ENCODE data around the gene SLF2. TPM values are rescaled to one million over a fixed set of nuclear protein-coding genes. Genes with fewer than 3 reads are reported as not detected.

The SLF2 gene
- total RNA-seq, 2 donors from 2014 or later: 14.6 to 41.6 TPM

DNA sequence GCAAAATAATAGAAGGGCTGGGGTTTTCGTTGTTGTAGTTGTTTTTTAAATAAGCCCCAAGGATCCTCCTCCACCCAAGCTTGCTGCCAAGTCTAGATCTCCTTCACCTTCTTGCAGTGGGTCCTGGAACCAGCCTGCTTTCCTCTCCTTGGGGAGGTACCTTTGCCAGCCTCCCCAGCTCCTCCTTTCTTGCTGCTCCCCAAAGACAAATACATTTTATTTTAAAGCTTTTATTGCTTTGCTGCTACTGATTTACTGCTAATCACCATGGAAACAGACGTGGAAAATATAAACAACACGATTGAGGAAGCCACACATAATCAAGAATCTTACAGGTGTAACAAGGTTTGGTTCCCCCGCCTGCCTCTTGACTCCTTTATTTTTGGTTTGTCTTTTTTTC, 17.4 kb upstream of the SLF2 start:
- Histone ChIP-seq H3K27me3 (replicated peaks; ENCODE audit: insufficient read depth) (no peaks in the 10 kb centered on the region), H3K36me3 (no peaks in the 10 kb centered on the region), H3K27ac (no peak overlapping the region), H3K4me1 (ENCODE audit: control insufficient read depth in 1 of 2, low read depth in 2 of 2) (no peaks in the 10 kb centered on the region), H3K9me3 (no peaks in the 10 kb centered on the region), H3K4me3 (no peak overlapping the region)
- TF ChIP-seq, protein P1, sequence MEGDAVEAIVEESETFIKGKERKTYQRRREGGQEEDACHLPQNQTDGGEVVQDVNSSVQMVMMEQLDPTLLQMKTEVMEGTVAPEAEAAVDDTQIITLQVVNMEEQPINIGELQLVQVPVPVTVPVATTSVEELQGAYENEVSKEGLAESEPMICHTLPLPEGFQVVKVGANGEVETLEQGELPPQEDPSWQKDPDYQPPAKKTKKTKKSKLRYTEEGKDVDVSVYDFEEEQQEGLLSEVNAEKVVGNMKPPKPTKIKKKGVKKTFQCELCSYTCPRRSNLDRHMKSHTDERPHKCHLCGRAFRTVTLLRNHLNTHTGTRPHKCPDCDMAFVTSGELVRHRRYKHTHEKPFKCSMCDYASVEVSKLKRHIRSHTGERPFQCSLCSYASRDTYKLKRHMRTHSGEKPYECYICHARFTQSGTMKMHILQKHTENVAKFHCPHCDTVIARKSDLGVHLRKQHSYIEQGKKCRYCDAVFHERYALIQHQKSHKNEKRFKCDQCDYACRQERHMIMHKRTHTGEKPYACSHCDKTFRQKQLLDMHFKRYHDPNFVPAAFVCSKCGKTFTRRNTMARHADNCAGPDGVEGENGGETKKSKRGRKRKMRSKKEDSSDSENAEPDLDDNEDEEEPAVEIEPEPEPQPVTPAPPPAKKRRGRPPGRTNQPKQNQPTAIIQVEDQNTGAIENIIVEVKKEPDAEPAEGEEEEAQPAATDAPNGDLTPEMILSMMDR (IDR thresholded peaks at IDR 0.05): no peak
- ATAC-seq (ENCODE audit: insufficient number of reproducible peaks, low FRiP score, low read depth) (no peak), DNase-seq (ENCODE audit: low spot score) (no peak)

DNA sequence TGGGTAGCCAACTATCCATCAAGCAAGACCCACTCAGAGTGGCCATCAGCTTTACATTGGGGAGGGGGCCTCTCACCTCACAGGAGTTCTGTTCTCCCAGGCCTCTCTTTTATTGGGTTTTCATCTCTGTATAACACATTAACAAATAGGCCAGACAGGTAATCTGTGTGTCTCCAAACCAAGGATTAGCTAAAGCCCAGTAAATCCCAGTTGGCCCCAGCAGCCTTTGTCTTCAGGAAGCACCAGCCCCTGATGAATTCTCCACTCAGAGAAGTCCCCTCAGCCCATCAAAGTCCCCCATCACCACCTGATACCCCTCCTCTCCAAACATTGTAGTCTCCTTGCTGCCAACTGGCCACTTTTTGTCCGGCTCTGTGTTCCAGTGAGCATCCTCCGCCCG, 16.9 kb upstream of the SLF2 start:
- Histone ChIP-seq H3K4me1 (ENCODE audit: control insufficient read depth in 1 of 2, low read depth in 2 of 2) (no peaks in the 10 kb centered on the region), H3K27me3 (replicated peaks; ENCODE audit: insufficient read depth) (no peaks in the 10 kb centered on the region), H3K36me3 (no peaks in the 10 kb centered on the region), H3K9me3 (no peaks in the 10 kb centered on the region), H3K27ac (no peak overlapping the region), H3K4me3 (no peak overlapping the region)
- ATAC-seq (ENCODE audit: insufficient number of reproducible peaks, low FRiP score, low read depth) (no peak), DNase-seq (ENCODE audit: low spot score) (no peak)
- TF ChIP-seq, protein P1 (IDR thresholded peaks at IDR 0.05): no peak

DNA sequence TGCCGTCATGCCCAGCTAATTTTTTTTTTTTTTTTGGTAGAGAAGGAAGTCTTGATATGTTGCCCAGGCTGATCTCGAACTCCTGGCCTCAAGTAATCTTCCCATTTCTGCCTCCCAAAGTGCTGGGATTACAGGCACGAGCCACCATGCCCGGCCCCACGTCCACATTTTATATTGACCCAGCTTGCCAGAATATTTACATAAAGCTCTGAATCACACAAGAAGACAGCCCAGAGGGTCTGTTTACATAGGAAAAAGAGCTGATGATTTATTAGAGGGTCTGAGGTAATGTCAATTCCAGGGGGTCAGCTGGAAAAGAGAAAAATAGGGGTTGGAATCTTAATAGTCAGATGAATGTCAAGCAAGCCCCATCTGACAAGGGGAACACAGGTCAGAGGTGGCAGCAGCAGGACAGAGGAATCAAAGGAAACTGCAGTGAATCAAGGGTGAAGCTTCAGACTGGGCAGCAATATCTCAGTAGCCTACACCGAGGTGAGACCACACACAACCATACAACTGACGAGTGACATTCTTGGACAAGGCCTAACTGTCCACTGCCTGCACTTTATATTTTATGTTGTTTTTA, 15.8 kb upstream of the SLF2 start:
- H3K27ac ChIP-seq: no peak overlapping the region
- DNase-seq (ENCODE audit: low spot score) (no peak), ATAC-seq (ENCODE audit: insufficient number of reproducible peaks, low FRiP score, low read depth) (no peak)
- no peaks in the 10 kb centered on the region for H3K27me3 ChIP-seq (replicated peaks; ENCODE audit: insufficient read depth)
- no peaks in the 10 kb centered on the region for H3K9me3 ChIP-seq
- TF ChIP-seq, protein P1 (IDR thresholded peaks at IDR 0.05): no peak
- no peaks in the 10 kb centered on the region for H3K36me3 ChIP-seq
- no peaks in the 10 kb centered on the region for H3K4me1 ChIP-seq (ENCODE audit: control insufficient read depth in 1 of 2, low read depth in 2 of 2)
- no peak overlapping the region for H3K4me3 ChIP-seq

DNA sequence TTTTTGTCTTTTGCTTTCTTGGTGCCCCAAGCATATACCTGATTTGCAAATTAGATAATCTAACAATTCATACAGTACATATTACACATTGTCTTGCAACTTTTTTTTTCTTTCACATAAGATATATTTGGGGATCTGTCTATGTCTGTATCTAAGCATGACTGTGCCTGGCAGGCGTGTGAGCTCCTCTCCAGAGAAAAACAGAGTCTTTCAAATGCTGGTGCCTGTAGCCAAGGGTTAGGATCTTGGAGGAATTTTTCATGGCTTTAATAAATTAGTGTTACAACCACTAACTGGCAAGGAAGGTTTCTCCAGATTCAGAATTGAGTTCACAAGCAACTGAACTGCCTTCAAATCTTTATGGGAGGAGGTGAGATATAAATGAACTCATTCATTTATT, 14.8 kb upstream of the SLF2 start:
- Histone ChIP-seq H3K27me3 (replicated peaks; ENCODE audit: insufficient read depth) (no peaks in the 10 kb centered on the region), H3K9me3 (no peaks in the 10 kb centered on the region), H3K4me1 (ENCODE audit: control insufficient read depth in 1 of 2, low read depth in 2 of 2) (no peaks in the 10 kb centered on the region), H3K36me3 (no peaks in the 10 kb centered on the region), H3K27ac (no peak overlapping the region), H3K4me3 (no peak overlapping the region)
- DNase-seq (ENCODE audit: low spot score) (no peak), ATAC-seq (ENCODE audit: insufficient number of reproducible peaks, low FRiP score, low read depth) (no peak)
- TF ChIP-seq, protein P1 (IDR thresholded peaks at IDR 0.05): no peak

DNA sequence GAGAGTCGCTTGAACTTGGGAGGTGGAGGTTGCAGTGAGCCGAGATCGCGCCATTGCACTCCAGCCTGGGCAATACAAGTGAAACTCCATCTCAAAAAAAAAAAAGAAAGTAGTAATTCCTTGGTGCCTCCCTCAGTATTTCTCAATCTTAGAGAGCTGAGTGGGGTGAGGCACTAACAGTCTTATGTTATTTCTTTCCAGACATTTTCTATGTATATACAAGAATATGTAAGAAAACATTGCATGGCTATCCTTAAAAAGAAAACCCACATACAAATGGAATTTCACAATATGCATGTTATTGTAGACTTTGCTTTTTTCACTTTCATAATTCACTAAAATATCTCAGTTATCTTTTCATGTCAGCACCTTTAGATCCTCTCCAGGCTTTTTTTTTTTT, 13.6 kb upstream of the SLF2 start:
- ATAC-seq (ENCODE audit: insufficient number of reproducible peaks, low FRiP score, low read depth) (no peak), DNase-seq (ENCODE audit: low spot score) (no peak)
- no peaks in the 10 kb centered on the region for H3K27me3 ChIP-seq (replicated peaks; ENCODE audit: insufficient read depth)
- no peaks in the 10 kb centered on the region for H3K4me1 ChIP-seq (ENCODE audit: control insufficient read depth in 1 of 2, low read depth in 2 of 2)
- H3K9me3 ChIP-seq: no peaks in the 10 kb centered on the region
- no peak overlapping the region for H3K4me3 ChIP-seq
- H3K36me3 ChIP-seq: no peaks in the 10 kb centered on the region
- no peak overlapping the region for H3K27ac ChIP-seq
- TF ChIP-seq, protein P1 (IDR thresholded peaks at IDR 0.05): no peak
